Natural killer cell (primary cell): Measurements from ENCODE around the gene CHAD. TPM values are rescaled to one million over a fixed set of nuclear protein-coding genes. Genes with fewer than 3 reads are reported as not detected.

ENCODE experiments used
- ATAC-seq, 3 donors: fragments of 150-1000 bp in 2 of 3; fragments of 200-7000 bp in 1 of 3; cut with Tn5 transposase; 1 replicate in 1 of 3; 2 replicates in 2 of 3; pipeline ENCODE4 v1.10.0; 2021; ENCODE audit warnings: mild to moderate bottlenecking in 2 of 3, moderate library complexity in 2 of 3
- DNase-seq, 2 donors: peaks; one replicate each; pipeline versions ENCODE4 v3.0.0 to v3.0.0-alpha.2; 2013 to 2021; ENCODE audit warnings: mixed read lengths in 1 of 2
- H3K27ac ChIP-seq: one replicate; pipeline ENCODE4 v1.5.1; 2013; ENCODE audit warnings: mild to moderate bottlenecking, low read length
- H3K27me3 ChIP-seq: one replicate; pipeline ENCODE4 v1.6.1; 2013; ENCODE audit warnings: low read length; ENCODE audit not compliant: control insufficient read depth, insufficient read depth
- H3K36me3 ChIP-seq: one replicate; pipeline ENCODE4 v1.6.1; 2013; ENCODE audit warnings: low read length; ENCODE audit not compliant: control insufficient read depth, insufficient read depth
- H3K4me1 ChIP-seq: one replicate; pipeline ENCODE4 v1.6.1; 2013; ENCODE audit warnings: low read length; ENCODE audit not compliant: control insufficient read depth, insufficient read depth
- H3K4me3 ChIP-seq: one replicate; pipeline ENCODE4 v1.5.1; 2013; ENCODE audit warnings: low read length
- H3K9me3 ChIP-seq: one replicate; pipeline ENCODE4 v1.6.1; 2013; ENCODE audit warnings: low read length; ENCODE audit not compliant: control insufficient read depth, insufficient read depth
- H3K27ac Mint-ChIP-seq, 2 donors: one replicate each; pipeline ENCODE4 v1.8.0; 2022; ENCODE audit warnings: mild to moderate bottlenecking in 2 of 2, mixed read lengths in 2 of 2, moderate library complexity in 1 of 2
- H3K27me3 Mint-ChIP-seq, 2 donors: one replicate each; pipeline ENCODE4 v1.8.0; 2022; ENCODE audit warnings: low read depth in 2 of 2, mixed read lengths in 2 of 2
- H3K36me3 Mint-ChIP-seq: one replicate; pipeline ENCODE4 v1.8.0; 2022; ENCODE audit warnings: mixed read lengths
- H3K4me1 Mint-ChIP-seq, 2 donors: one replicate each; pipeline ENCODE4 v1.8.0; 2022; ENCODE audit warnings: mixed read lengths in 2 of 2
- H3K4me3 Mint-ChIP-seq: one replicate; pipeline ENCODE4 v1.8.0; 2022; ENCODE audit warnings: mild to moderate bottlenecking, moderate library complexity, mixed read lengths
- H3K9me3 Mint-ChIP-seq, 2 donors: one replicate each; pipeline ENCODE4 v1.8.0; 2022; ENCODE audit warnings: mixed read lengths in 2 of 2
- CTCF ChIP-seq: fragments of 200-600 bp; IDR thresholded peaks from one replicate; pipeline ENCODE4 v1.8.0; 2022; ENCODE audit warnings: antibody characterized with exemption
- WGBS: methylation state at CpG from one replicate; pipeline ENCODE4 v1.1.7; 2013; ENCODE audit warnings: missing lambda C conversion rate; ENCODE audit not compliant: insufficient coverage; 5-methylcytosine and 5-hydroxymethylcytosine counted together
- intact Hi-C: fragments of 100-400 bp; cut with micrococcal nuclease; formaldehyde crosslinking; loops from one replicate; pipeline ENCODE4 v1.14.2; 2022
- total RNA-seq, 4 donors: library from RNA; stranded (reverse); fragments of 120-200 nt in 1 of 4; gene quantifications; one replicate each; pipeline versions ENCODE4 v1.2.3 to v1.2.4, GENCODE V29; 2013 to 2022

CHAD gene
- total RNA-seq: under 1 TPM in 1 of 3 donors, not detected in 2; 0.60 TPM
- 0.14 TPM for total RNA-seq (2013)

DNA sequence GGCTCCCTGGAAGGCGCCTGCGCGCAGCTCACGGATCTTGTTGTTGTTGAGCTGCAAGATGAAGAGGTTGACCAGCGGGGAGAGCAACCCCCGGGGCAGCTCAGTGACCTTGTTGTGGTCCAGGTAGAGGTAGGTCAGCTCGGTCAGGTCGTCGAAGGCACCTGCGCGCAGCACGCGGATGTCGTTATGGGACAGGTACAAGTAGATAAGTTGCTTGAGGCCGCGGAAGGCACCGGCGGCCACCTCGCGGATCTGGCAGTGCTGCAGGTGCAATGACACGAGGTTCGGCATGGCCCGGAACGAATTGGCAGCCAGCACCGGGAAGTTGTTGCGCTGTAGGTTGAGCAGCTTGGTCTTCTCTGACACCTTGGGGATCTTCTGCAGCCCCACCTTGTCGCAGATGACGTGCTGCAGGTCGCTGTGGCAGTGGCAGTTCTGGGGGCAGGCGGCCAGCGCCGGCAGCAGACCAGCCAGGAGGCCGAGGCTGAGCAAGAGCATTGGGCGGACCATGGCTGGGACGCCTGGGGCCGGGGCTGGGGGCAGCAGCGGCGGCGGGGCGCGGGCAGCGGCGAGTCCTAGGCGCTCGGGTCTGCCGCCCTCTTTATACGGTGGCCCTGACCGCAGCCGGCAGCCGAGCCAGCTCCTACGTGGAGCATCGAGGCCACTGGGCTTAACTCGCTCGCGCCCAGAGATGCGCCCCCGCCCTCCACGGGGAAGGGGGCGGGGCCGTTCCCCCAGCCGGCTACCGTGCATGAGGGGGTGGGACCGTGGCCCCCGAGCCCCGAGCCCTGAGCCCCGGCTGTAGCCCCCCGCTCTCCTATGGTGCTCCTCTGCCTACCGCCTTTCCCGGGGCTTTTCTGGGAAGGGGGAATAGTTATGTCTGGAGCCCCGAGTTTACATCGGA is at the start of gene CHAD:
TSS of gene CHAD (minus strand) at position 577 of the 904 bp plus-strand sequence. CDS start at position 510, 67 bp downstream.
- TF ChIP-seq CTCF: no peak
- Histone ChIP-seq H3K4me3 (no peak within 1 kb of the TSS), H3K9me3 (no peaks in the 10 kb centered on the region), H3K4me1 (peaks cover 29% of the 10 kb centered on the region), H3K27me3 (peaks cover 11% of the 10 kb centered on the region), H3K27ac (no peak within 1 kb of the TSS), H3K36me3 (no peaks in the 10 kb centered on the region)
- ATAC-seq (peak in 2 of 3 donors; percentile 46 to 59), DNase-seq (peak in 1 of 2 donors; percentile 20)
- H3K27ac Mint-ChIP-seq: no peak within 1 kb of the TSS
- peak within 1 kb of the TSS; percentile 69 for H3K4me3 Mint-ChIP-seq
- peaks cover 13 to 14% of the 10 kb centered on the region in 2 donors for H3K27me3 Mint-ChIP-seq
- intact Hi-C loops: no loop called here
- H3K36me3 Mint-ChIP-seq: no peaks in the 10 kb centered on the region
- WGBS: 30% methylated on average over 71 of the region's 71 CpGs
- H3K9me3 Mint-ChIP-seq: no peaks in the 10 kb centered on the region
- peaks cover 5 to 12% of the 10 kb centered on the region in 2 donors for H3K4me1 Mint-ChIP-seq

DNA sequence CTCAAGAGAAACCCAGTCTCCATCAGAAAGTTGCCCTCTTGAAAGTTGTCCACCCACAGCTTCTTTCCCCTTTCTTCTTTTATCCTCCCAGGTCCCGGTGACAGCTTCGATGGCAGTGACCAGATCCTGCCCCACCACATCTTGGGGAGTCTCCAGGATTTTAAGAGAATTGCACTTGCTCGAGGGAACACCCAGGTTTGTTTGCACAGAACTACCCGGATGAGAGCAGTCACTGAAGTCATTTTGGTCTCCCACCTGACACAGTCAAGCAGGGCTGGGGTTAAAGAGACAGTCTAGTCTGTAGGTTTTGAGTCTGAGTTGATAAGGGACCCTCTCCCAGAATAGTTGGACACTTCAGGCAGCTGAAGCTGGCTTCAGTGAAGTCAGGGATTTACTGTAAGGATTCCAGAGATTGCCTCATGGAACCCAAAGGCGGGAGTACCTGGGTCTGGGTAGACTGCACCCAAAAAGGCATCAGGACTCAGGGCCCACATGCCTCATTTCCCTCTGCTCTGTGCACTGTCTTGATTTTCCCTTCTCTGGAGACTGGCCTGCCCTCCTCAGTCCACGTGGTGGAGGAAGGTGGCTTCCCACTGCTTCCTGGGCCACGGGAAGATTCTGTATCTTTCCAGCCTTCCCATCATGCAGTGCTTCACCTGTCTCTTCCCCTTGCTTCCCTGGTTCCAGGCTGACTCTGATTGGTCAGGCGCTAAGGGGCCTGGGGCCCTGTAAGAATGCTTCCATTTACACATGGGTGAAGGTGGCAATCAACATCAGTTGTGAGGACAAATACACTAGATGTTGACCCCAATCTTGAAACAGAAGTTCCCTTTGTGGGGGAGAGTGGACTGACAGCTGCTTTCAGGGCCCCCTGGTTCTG is 49.1 kb upstream of the CHAD start:
- no peak for TF ChIP-seq CTCF
- H3K27me3 ChIP-seq: no peaks in the 10 kb centered on the region
- WGBS: 87% methylated on average over 8 of the region's 8 CpGs
- Mint-ChIP-seq H3K4me1 (no peaks in the 10 kb centered on the region), H3K27me3 (peaks cover 0 to 6% of the 10 kb centered on the region in 2 donors), H3K4me3 (no peak overlapping the region), H3K36me3 (no peaks in the 10 kb centered on the region), H3K27ac (no peak overlapping the region), H3K9me3 (no peaks in the 10 kb centered on the region)
- no peaks in the 10 kb centered on the region for H3K36me3 ChIP-seq
- no peaks in the 10 kb centered on the region for H3K9me3 ChIP-seq
- ATAC-seq: no peak
- intact Hi-C loops: no loop called here
- H3K4me1 ChIP-seq: no peaks in the 10 kb centered on the region
- no peak overlapping the region for H3K4me3 ChIP-seq
- no peak for DNase-seq
- H3K27ac ChIP-seq: no peak overlapping the region

GRCh38 chr17:50517011-50517410 is 48.3 kb upstream of the CHAD start:
- WGBS: 86% methylated on average over 4 of the region's 4 CpGs
- H3K9me3 Mint-ChIP-seq: no peaks in the 10 kb centered on the region
- H3K36me3 Mint-ChIP-seq: no peaks in the 10 kb centered on the region

More at GRCh38 chr17:50517011-50517410, 48.3 kb upstream of the CHAD start:
- intact Hi-C loops: no loop called here
- no peak overlapping the region for H3K4me3 ChIP-seq
- Mint-ChIP-seq H3K27ac (no peak overlapping the region), H3K27me3 (peaks cover 0 to 6% of the 10 kb centered on the region in 2 donors), H3K4me3 (no peak overlapping the region), H3K4me1 (no peaks in the 10 kb centered on the region)
- H3K9me3 ChIP-seq: no peaks in the 10 kb centered on the region
- TF ChIP-seq CTCF: no peak
- no peak overlapping the region for H3K27ac ChIP-seq
- no peaks in the 10 kb centered on the region for H3K36me3 ChIP-seq
- no peak for ATAC-seq
- no peaks in the 10 kb centered on the region for H3K4me1 ChIP-seq
- no peaks in the 10 kb centered on the region for H3K27me3 ChIP-seq
- DNase-seq: no peak
